LNCAP (cell line): ENCODE results near the gene CXCR4.

ENCODE experiments used
- CTCF ChIP-seq: fragments of 450-650 bp; IDR thresholded peaks from 2 replicates; pipeline ENCODE4 v1.5.1; 2017; ENCODE audit warnings: mild to moderate bottlenecking

CXCR4 gene

DNA sequence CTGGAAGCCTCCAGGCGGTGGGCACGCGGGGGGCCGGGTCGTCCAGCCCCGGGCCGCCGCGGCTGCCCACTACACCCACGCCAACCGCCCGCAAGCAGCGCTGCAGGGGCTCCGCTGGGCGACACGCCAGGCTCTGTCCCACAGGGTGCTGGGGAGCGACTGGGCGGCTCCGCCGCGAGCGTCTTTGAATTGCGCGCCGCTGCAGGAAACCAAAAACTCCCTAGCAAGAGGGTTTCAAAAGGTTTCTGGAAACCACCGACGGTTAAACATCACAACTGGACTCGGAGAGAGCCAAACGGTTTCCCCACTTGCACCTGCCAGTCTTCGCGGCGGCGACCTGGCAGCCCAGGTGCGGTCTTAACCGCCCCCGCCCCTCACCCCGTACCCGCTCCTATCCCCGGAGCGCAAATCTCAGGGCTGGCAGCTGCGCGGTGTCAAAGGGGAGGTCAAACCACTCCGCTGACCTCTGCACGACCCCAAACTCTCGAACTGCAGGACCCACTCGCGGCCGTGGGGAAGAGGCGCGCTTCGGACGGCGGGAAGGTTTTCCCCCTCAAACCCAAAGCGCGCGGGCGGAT lies 1.0 kb downstream of the CXCR4 start:
- TF ChIP-seq CTCF = no peak

GRCh38 chr2:136116151-136116812 lies 1.7 kb downstream of the CXCR4 start:
- no peak for TF ChIP-seq CTCF

- no peak for TF ChIP-seq CTCF
These were observed 2.7 kb downstream of the CXCR4 start for GRCh38 chr2:136115183-136115761.

- no peak for TF ChIP-seq CTCF
These were observed 3.6 kb downstream of the CXCR4 start for GRCh38 chr2:136114382-136114781.

GRCh38 chr2:136113209-136113971 lies 4.6 kb downstream of the CXCR4 start:
- no peak for TF ChIP-seq CTCF

GRCh38 chr2:136112317-136113208 lies 5.4 kb downstream of the CXCR4 start:
- TF ChIP-seq CTCF = no peak

DNA sequence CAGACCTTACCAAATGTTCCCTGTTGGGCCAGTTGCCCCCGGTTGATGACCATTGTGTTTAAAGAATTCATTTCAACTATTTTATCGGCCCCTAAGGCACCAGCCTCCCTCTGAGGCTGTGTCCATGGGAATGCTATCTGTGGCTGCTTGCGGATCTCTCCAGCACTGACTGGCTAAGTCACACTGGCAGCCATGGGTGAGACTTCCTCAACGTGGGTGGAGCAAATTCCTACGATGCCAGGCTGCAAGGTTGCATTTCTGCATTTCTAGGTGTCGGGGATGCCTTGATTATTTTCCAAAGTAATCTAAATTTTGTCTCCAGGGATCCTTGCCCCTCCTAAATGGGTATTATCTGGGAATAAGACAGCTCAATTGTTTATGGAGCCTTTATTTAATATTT lies 6.2 kb downstream of the CXCR4 start:
- no peak for TF ChIP-seq CTCF
